Prostate gland (tissue), 2 donors: Measurements from ENCODE around the gene EEFSEC. TPM values are rescaled to one million over a fixed set of nuclear protein-coding genes. Genes with fewer than 3 reads are reported as not detected.

Source experiments
- DNase-seq: peaks from one replicate; pipeline ENCODE4 v3.0.0-alpha.2; 2019; ENCODE audit warnings: low spot score
- H3K27ac ChIP-seq, 2 donors: fragments of 200-600 bp; sonication (generic); 2 replicates each; pipeline ENCODE4 v1.5.1; 2017 to 2019
- H3K27me3 ChIP-seq: fragments of 200-600 bp; sonication (generic); replicated peaks from 2 replicates; pipeline ENCODE4 v1.5.1; 2019; ENCODE audit not compliant: insufficient read depth
- H3K36me3 ChIP-seq, 2 donors: fragments of 200-600 bp; sonication (generic); 1 replicate in 1 of 2; 2 replicates in 1 of 2; pipeline versions ENCODE4 v1.5.1 to v1.8.1; 2017 to 2019
- H3K4me1 ChIP-seq: fragments of 200-600 bp; sonication (generic); replicated peaks from 2 replicates; pipeline ENCODE4 v1.5.1; 2019
- H3K4me3 ChIP-seq, 2 donors: fragments of 200-600 bp; sonication (generic); 2 replicates each; pipeline ENCODE4 v1.5.1; 2017 to 2019
- H3K9me3 ChIP-seq: fragments of 200-600 bp; sonication (generic); 2 replicates; pipeline ENCODE4 v1.5.1; 2017
- POLR2A ChIP-seq: fragments of 450-650 bp; IDR thresholded peaks from one replicate; pipeline ENCODE4 v1.6.1; 2016; ENCODE audit warnings: antibody characterized with exemption, mild to moderate bottlenecking
- POLR2AphosphoS5 ChIP-seq: sonication (generic); formaldehyde crosslinking; IDR thresholded peaks from one replicate; pipeline ENCODE4 v1.6.1; 2017; ENCODE audit warnings: antibody characterized with exemption
- WGBS: methylation state at CpG from one replicate; pipeline ENCODE4 v1.1.5; 2018; 5-methylcytosine and 5-hydroxymethylcytosine counted together
- intact Hi-C: fragments of 100-400 bp; cut with DNase I; formaldehyde crosslinking; loops from one replicate; pipeline ENCODE4 v1.14.2; 2022
- total RNA-seq, 2 donors: library from RNA; depleted of rRNA; stranded (reverse); fragments of >200 nt; gene quantifications; one replicate each; pipeline ENCODE4 v1.1.0, GENCODE V29; 2016
- TF ChIP-seq, protein P1 (sequence below), 4 experiments: fragments of 200-600 bp in 2 of 4; fragments of 450-650 bp in 2 of 4; sonication (generic) in 2 of 4; IDR thresholded peaks; 1 replicate in 3 of 4; 2 replicates in 1 of 4; pipeline ENCODE4 v1.5.1; 2016 to 2019; ENCODE audit warnings: antibody characterized with exemption in 4 of 4, mild to moderate bottlenecking in 2 of 4, moderate library complexity in 2 of 4

EEFSEC gene
- total RNA-seq, 2 donors from 2014 or later: 24.7 to 26.1 TPM

DNA sequence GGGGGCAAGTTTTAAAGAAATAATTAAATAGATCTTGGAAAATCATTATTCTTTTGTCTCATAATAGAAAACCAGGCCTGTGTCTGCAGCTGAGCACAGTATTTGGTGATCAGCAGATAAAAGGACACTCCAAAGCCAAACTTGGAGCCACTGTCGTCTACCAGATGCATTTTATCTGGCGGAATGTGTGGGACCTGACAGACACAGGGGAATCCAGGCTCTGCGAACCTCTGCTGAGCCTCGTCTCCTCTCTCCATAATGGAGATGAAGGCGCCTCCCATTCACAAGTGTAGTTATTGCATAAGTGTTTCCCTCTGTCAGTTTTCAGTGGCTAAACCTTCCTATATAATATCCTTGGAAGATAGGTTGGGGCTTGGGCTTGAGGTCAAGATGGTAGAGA lies 42.1 kb downstream of the EEFSEC start:
- H3K27ac ChIP-seq: no peak overlapping the region
- H3K36me3 ChIP-seq: no peaks in the 10 kb centered on the region
- intact Hi-C loops: no loop called here
- TF ChIP-seq POLR2AphosphoS5 (no peak), POLR2A (no peak)
- TF ChIP-seq, protein P1, sequence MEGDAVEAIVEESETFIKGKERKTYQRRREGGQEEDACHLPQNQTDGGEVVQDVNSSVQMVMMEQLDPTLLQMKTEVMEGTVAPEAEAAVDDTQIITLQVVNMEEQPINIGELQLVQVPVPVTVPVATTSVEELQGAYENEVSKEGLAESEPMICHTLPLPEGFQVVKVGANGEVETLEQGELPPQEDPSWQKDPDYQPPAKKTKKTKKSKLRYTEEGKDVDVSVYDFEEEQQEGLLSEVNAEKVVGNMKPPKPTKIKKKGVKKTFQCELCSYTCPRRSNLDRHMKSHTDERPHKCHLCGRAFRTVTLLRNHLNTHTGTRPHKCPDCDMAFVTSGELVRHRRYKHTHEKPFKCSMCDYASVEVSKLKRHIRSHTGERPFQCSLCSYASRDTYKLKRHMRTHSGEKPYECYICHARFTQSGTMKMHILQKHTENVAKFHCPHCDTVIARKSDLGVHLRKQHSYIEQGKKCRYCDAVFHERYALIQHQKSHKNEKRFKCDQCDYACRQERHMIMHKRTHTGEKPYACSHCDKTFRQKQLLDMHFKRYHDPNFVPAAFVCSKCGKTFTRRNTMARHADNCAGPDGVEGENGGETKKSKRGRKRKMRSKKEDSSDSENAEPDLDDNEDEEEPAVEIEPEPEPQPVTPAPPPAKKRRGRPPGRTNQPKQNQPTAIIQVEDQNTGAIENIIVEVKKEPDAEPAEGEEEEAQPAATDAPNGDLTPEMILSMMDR (IDR thresholded peaks at IDR 0.05): no peak
- H3K27me3 ChIP-seq: no peaks in the 10 kb centered on the region
- no peak overlapping the region for H3K4me3 ChIP-seq
- H3K9me3 ChIP-seq: no peaks in the 10 kb centered on the region
- no peak for DNase-seq
- WGBS: 66% methylated on average over 5 of the region's 5 CpGs
- H3K4me1 ChIP-seq: no peaks in the 10 kb centered on the region

DNA sequence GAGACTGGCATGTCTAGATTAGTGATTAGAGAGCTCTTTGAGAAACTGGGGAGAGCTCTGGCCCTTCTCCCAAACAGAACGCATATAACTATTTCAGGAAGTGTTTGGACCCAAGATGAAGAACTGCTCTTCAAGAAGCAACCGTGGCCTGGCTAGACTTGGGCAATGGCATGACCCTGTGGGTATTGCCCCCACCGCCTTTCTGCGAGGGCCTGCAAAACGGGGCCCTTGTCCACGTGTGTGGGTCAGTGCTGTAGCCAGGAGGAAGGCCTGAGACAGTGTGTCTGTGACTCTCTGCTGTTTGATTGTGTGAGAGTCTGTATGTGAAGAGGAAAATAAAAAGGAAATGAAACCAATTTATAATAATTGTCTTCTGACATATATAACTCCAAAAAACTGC lies 42.5 kb downstream of the EEFSEC start:
- WGBS: 60% methylated on average over 6 of the region's 6 CpGs
- H3K27ac ChIP-seq: no peak overlapping the region
- no peak for DNase-seq
- H3K4me1 ChIP-seq: no peaks in the 10 kb centered on the region
- H3K4me3 ChIP-seq: no peak overlapping the region
- no peaks in the 10 kb centered on the region for H3K27me3 ChIP-seq
- TF ChIP-seq, protein P1 (IDR thresholded peaks at IDR 0.05): no peak
- TF ChIP-seq POLR2A: no peak
- no peak for TF ChIP-seq POLR2AphosphoS5
- no peaks in the 10 kb centered on the region for H3K36me3 ChIP-seq
- intact Hi-C loops: no loop called here
- no peaks in the 10 kb centered on the region for H3K9me3 ChIP-seq

GRCh38 chr3:128196647-128197046 lies 43.4 kb downstream of the EEFSEC start:
- no peak for DNase-seq
- 68% methylated on average over 4 of the region's 4 CpGs for WGBS
- intact Hi-C loops: no loop called here
- H3K27ac ChIP-seq: no peak overlapping the region
- TF ChIP-seq POLR2A: no peak
- TF ChIP-seq, protein P1 (IDR thresholded peaks at IDR 0.05): no peak
- TF ChIP-seq POLR2AphosphoS5: no peak
- H3K9me3 ChIP-seq: no peaks in the 10 kb centered on the region
- no peaks in the 10 kb centered on the region for H3K4me1 ChIP-seq
- H3K27me3 ChIP-seq: no peaks in the 10 kb centered on the region
- H3K36me3 ChIP-seq: no peaks in the 10 kb centered on the region
- no peak overlapping the region for H3K4me3 ChIP-seq

- H3K9me3 ChIP-seq: no peaks in the 10 kb centered on the region
- H3K27me3 ChIP-seq: no peaks in the 10 kb centered on the region
- no peak for DNase-seq
- 59% methylated on average over 7 of the region's 7 CpGs for WGBS
- intact Hi-C loops: no loop called here
- TF ChIP-seq, protein P1 (IDR thresholded peaks at IDR 0.05): no peak
- TF ChIP-seq POLR2AphosphoS5: no peak
- no peak for TF ChIP-seq POLR2A
- H3K36me3 ChIP-seq: no peaks in the 10 kb centered on the region
- no peak overlapping the region for H3K4me3 ChIP-seq
- no peaks in the 10 kb centered on the region for H3K4me1 ChIP-seq
- no peak overlapping the region for H3K27ac ChIP-seq
Measured at GRCh38 chr3:128197855-128198254, 44.6 kb downstream of the EEFSEC start.

- no peak overlapping the region for H3K27ac ChIP-seq
- H3K36me3 ChIP-seq: no peaks in the 10 kb centered on the region
- no peaks in the 10 kb centered on the region for H3K27me3 ChIP-seq
- no peaks in the 10 kb centered on the region for H3K4me1 ChIP-seq
- H3K4me3 ChIP-seq: no peak overlapping the region
- no peak for DNase-seq
- H3K9me3 ChIP-seq: no peaks in the 10 kb centered on the region
- TF ChIP-seq POLR2A (no peak), POLR2AphosphoS5 (no peak)
- TF ChIP-seq, protein P1 (IDR thresholded peaks at IDR 0.05): no peak
- intact Hi-C loops: no loop called here
- 83% methylated on average over 1 of the region's 1 CpG for WGBS
Measured at GRCh38 chr3:128198313-128198712, 45.0 kb downstream of the EEFSEC start.
